HEK293 (cell line): Measurements from ENCODE around the gene NRGN.
A peak's percentile ranks its signal among the peaks of the same experiment; 100 is the strongest.

ENCODE experiments used
- CTCF ChIA-PET: fragments of 350-600 bp; formaldehyde crosslinking; extraction: SDS; loops from one replicate; lab custom pipeline; 2021; ENCODE audit warnings: antibody characterized with exemption; lab: Yijun Ruan, JAX
- POLR2A ChIA-PET: fragments of 300-600 bp; formaldehyde crosslinking; extraction: SDS; loops from one replicate; lab custom pipeline; 2020; ENCODE audit warnings: antibody characterized with exemption, inconsistent platforms; lab: Yijun Ruan, JAX
- H3K27ac ChIP-seq: fragments of 200-500 bp; sonication (Bioruptor generic); 2 replicates; pipeline ENCODE4 v1.5.1; 2014; ENCODE audit warnings: low read depth, low read length, control low read depth, inconsistent platforms; ENCODE audit errors: extremely low read depth
- H3K36me3 ChIP-seq, 2 experiments: fragments of 200-500 bp in 1 of 2; sonication (Bioruptor generic) in 1 of 2; 1 replicate in 1 of 2; 2 replicates in 1 of 2; pipeline ENCODE4 v1.5.1; 2014 to 2017; ENCODE audit warnings: inconsistent platforms in 2 of 2, low read length in 2 of 2; ENCODE audit not compliant: control insufficient read depth in 2 of 2, insufficient read depth in 1 of 2
- H3K4me1 ChIP-seq: fragments of 200-500 bp; sonication (Bioruptor generic); 2 replicates; pipeline ENCODE4 v1.5.1; 2014; ENCODE audit warnings: mild to moderate bottlenecking, low read length, inconsistent platforms; ENCODE audit not compliant: control insufficient read depth, insufficient read depth
- H3K4me3 ChIP-seq: 2 replicates; pipeline ENCODE4 v1.5.1; 2011; ENCODE audit warnings: low read depth, mild to moderate bottlenecking, control low read depth, low read length, moderate library complexity
- H3K9me3 ChIP-seq: fragments of 200-500 bp; sonication (Bioruptor generic); 2 replicates; pipeline ENCODE4 v1.5.1; 2014; ENCODE audit warnings: low read depth, low read length, inconsistent platforms; ENCODE audit not compliant: control insufficient read depth, insufficient read depth
- CTCF ChIP-seq: fragments of 450-650 bp; formaldehyde crosslinking; IDR thresholded peaks from 2 replicates; pipeline ENCODE4 v1.5.1; 2016; ENCODE audit warnings: missing biosample characterization, missing genetic modification characterization
- KLF10 ChIP-seq: fragments of 450-650 bp; IDR thresholded peaks from 2 replicates; pipeline ENCODE4 v1.5.1; 2018; ENCODE audit warnings: missing biosample characterization, mild to moderate bottlenecking, missing genetic modification characterization
- OSR2 ChIP-seq: fragments of 450-650 bp; formaldehyde crosslinking; IDR thresholded peaks from 2 replicates; pipeline ENCODE4 v1.5.1; 2016; ENCODE audit warnings: missing biosample characterization, missing genetic modification characterization
- PRDM10 ChIP-seq: fragments of 450-650 bp; formaldehyde crosslinking; IDR thresholded peaks from 2 replicates; pipeline ENCODE4 v1.5.1; 2016; ENCODE audit warnings: missing biosample characterization, missing genetic modification characterization
- PRDM2 ChIP-seq: fragments of 450-650 bp; formaldehyde crosslinking; IDR thresholded peaks from 2 replicates; pipeline ENCODE4 v1.5.1; 2016; ENCODE audit warnings: missing biosample characterization, missing genetic modification characterization, borderline replicate concordance
- ZNF202 ChIP-seq: fragments of 450-650 bp; formaldehyde crosslinking; IDR thresholded peaks from 2 replicates; pipeline ENCODE4 v1.5.1; 2016; ENCODE audit warnings: missing biosample characterization, missing genetic modification characterization, borderline replicate concordance
- ZNF324 ChIP-seq: fragments of 450-650 bp; formaldehyde crosslinking; IDR thresholded peaks from 2 replicates; pipeline ENCODE4 v1.5.1; 2016; ENCODE audit warnings: missing biosample characterization, missing genetic modification characterization
- ZNF366 ChIP-seq: fragments of 450-650 bp; formaldehyde crosslinking; conservative IDR thresholded peaks from 2 replicates; pipeline ENCODE4 v1.5.1; 2016; ENCODE audit warnings: missing biosample characterization, missing genetic modification characterization
- ZNF530 ChIP-seq: fragments of 450-650 bp; formaldehyde crosslinking; IDR thresholded peaks from 2 replicates; pipeline ENCODE4 v1.5.1; 2016; ENCODE audit warnings: low read depth, missing biosample characterization, missing genetic modification characterization
- ZNF600 ChIP-seq: fragments of 450-650 bp; formaldehyde crosslinking; IDR thresholded peaks from 2 replicates; pipeline ENCODE4 v1.5.1; 2016; ENCODE audit warnings: missing biosample characterization, missing genetic modification characterization
- ZNF626 ChIP-seq: fragments of 450-650 bp; sonication (Bioruptor Pico); formaldehyde crosslinking; IDR thresholded peaks from 2 replicates; pipeline ENCODE4 v1.5.1; 2018; ENCODE audit warnings: missing biosample characterization, missing genetic modification characterization, inconsistent platforms
- ZNF654 ChIP-seq: fragments of 450-650 bp; formaldehyde crosslinking; IDR thresholded peaks from 2 replicates; pipeline ENCODE4 v1.5.1; 2016; ENCODE audit warnings: low read depth, missing biosample characterization, missing genetic modification characterization
- ZNF658 ChIP-seq: fragments of 450-650 bp; formaldehyde crosslinking; IDR thresholded peaks from 2 replicates; pipeline ENCODE4; 2016; ENCODE audit warnings: missing biosample characterization, missing genetic modification characterization
- ZNF677 ChIP-seq: fragments of 450-650 bp; IDR thresholded peaks from 2 replicates; pipeline ENCODE4 v1.5.0; 2018; ENCODE audit warnings: missing biosample characterization, mild to moderate bottlenecking, missing genetic modification characterization, moderate library complexity
- ZNF785 ChIP-seq: fragments of 450-650 bp; formaldehyde crosslinking; IDR thresholded peaks from 2 replicates; pipeline ENCODE4 v1.5.1; 2016; ENCODE audit warnings: missing biosample characterization, missing genetic modification characterization
- TF ChIP-seq, protein P1 (sequence below): fragments of 450-650 bp; formaldehyde crosslinking; IDR thresholded peaks from 2 replicates; pipeline ENCODE4 v1.5.1; 2016; ENCODE audit warnings: missing biosample characterization, missing genetic modification characterization, low read depth

NRGN gene

DNA sequence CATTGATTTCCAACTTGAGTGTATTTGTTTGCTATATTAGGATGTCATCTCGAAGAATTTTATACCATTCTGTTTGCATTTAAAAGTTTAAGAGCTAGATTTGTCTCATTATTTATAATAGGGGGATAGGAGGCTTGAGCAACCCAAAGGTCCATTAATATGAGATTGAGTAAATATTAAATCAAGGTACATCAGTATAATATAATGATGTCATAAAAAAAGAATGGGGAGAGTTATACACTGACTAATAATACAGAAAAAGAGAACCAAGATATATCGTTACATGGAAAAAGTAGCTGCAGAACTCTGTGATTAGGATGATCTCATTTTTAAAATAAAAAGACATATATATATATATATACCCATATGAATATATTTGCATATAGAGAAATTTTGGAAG, 46.6 kb upstream of the NRGN start:
- no peak overlapping the region for H3K27ac ChIP-seq
- H3K4me1 ChIP-seq, result no peaks in the 10 kb centered on the region
- TF ChIP-seq PRDM10 (tag by site-specific recombination), result no peak
- no peak for TF ChIP-seq ZNF654 (tag by site-specific recombination)
- TF ChIP-seq, protein P1, sequence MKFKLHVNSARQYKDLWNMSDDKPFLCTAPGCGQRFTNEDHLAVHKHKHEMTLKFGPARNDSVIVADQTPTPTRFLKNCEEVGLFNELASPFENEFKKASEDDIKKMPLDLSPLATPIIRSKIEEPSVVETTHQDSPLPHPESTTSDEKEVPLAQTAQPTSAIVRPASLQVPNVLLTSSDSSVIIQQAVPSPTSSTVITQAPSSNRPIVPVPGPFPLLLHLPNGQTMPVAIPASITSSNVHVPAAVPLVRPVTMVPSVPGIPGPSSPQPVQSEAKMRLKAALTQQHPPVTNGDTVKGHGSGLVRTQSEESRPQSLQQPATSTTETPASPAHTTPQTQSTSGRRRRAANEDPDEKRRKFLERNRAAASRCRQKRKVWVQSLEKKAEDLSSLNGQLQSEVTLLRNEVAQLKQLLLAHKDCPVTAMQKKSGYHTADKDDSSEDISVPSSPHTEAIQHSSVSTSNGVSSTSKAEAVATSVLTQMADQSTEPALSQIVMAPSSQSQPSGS (tag by site-specific recombination), result peak; percentile 71
- TF ChIP-seq ZNF530 (tag by site-specific recombination), result no peak
- peaks cover 0 to 3% of the 10 kb centered on the region in 2 experiments; a peak in 1 of 3 replicates for H3K36me3 ChIP-seq
- ChIA-PET POLR2A (no interaction called here), CTCF (no interaction called here)
- no peaks in the 10 kb centered on the region for H3K9me3 ChIP-seq
- no peak overlapping the region for H3K4me3 ChIP-seq

DNA sequence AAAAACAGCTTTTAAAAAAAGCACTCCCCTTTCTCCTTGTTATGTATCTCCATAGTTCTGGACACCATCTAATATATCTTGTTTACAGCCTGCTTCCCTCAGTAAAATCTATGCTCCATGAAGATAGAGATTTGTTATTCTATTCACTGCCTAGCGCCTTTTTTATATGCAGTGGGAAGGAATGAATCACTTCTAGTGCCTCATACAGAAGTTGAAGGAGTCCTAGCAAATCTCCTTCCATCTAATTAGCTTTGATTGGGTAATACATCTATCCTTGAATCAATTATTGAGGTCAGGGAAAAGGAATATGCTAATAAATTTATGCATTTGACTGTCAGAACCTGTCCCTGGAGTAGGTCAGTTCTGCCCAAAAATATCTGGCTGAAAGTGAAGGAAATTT, 40.2 kb upstream of the NRGN start:
- H3K27ac ChIP-seq, result no peak overlapping the region
- TF ChIP-seq CTCF (tag by site-specific recombination) (no peak), OSR2 (tag by site-specific recombination) (no peak), ZNF600 (no peak), KLF10 (tag by site-specific recombination) (no peak), ZNF324 (tag by site-specific recombination) (no peak), ZNF658 (tag by site-specific recombination) (no peak), PRDM2 (no peak), ZNF202 (tag by site-specific recombination) (no peak), ZNF785 (tag by site-specific recombination) (no peak), ZNF677 (tag by site-specific recombination) (no peak), ZNF366 (no peak), ZNF626 (tag by site-specific recombination) (no peak)
- TF ChIP-seq, all 188 proteins: peak for 0
- Histone ChIP-seq H3K4me3 (no peak overlapping the region), H3K9me3 (no peaks in the 10 kb centered on the region), H3K36me3 (peaks cover 0 to 3% of the 10 kb centered on the region in 2 experiments; a peak in 1 of 3 replicates), H3K4me1 (no peaks in the 10 kb centered on the region)
- ChIA-PET CTCF (interaction anchor here (0.6 to 1.0 kb wide), 4 partner anchors 59 to 67 kb away, joined by 3 to 5 read pairs (median 4); no protein-coding TSS in a partner anchor), POLR2A (interaction anchor here (0.7 kb wide), 1 partner anchor 49 kb away, joined by 3 read pairs; no protein-coding TSS in a partner anchor)
